HG03039 (cell line): ENCODE data around the gene RHEB.

Experiments
- ATAC-seq: cut with Tn5 transposase; IDR thresholded peaks from one replicate; pipeline ENCODE4 v1.9.1; 2021; ENCODE audit warnings: mild to moderate bottlenecking, moderate library complexity; ENCODE audit not compliant: unreplicated experiment

RHEB gene

GRCh38 chr7:151477867-151478266, 41.8 kb downstream of the RHEB start:
- ATAC-seq = no peak

GRCh38 chr7:151472644-151473380, 46.9 kb downstream of the RHEB start:
- ATAC-seq = peak; percentile 45

DNA sequence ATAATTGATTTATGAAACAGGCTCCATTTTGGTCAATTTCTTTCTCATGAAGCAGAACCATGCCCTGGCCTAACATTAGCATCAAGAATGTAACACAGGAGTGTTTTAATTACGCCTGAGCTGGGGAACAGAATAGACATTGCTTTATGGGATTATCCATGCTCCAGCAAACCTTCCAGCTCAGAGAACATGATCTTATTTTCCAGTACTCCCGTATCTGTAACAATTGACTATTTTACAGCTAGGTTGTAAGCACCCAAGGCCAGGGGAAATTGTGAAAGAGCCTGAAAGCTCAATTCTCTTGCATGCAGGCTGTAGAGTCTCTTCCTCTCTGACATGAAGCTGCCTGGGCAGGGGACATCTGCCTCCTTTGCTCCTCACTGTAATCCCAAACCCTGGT, 49.0 kb downstream of the RHEB start:
- ATAC-seq = no peak

- ATAC-seq = no peak
These were observed 50.4 kb downstream of the RHEB start for GRCh38 chr7:151469281-151469680.

DNA sequence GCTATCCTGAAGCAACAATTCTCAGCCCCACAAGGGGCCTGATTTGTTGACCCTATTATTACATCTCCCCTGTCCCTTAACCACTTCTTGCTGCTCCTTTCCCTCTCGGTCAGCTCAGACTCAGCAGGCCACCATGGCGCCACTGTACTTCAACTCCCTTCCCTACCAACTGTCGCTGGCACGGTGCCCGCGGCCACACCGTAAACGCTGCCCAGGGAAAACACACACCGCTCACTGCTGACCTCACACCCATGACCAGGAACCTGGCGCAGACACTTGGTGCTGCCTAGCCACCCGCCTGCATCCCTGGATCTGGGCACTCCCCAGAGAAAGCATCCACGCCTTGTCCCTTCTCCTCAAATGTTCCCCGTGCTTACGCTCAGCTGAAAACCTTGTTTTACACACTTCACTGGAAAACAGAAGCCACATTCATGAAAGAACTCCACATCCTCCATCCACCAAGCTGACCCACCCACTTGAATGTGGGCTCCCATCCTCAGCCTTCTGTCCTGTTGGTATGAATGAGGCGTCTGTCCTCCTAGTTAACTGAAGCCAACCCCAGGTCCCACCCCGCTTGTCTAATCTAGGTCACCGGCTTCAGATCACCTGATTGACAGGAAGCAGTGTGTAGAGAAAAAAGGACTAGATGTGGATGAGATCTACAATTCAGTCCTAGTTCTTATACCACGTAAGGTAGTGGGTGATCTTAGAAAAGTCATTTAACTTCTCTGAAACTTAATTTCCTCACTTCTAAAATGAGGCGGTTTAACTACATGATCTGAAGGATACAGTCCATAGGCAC, 51.3 kb downstream of the RHEB start:
- no peak for ATAC-seq

- ATAC-seq = no peak
These were observed 54.5 kb downstream of the RHEB start for GRCh38 chr7:151465169-151465568.

GRCh38 chr7:151462306-151462779, 57.4 kb downstream of the RHEB start:
- ATAC-seq = no peak

- no peak for ATAC-seq
These were observed 57.8 kb downstream of the RHEB start for GRCh38 chr7:151461942-151462230.

GRCh38 chr7:151461096-151461941, 58.4 kb downstream of the RHEB start:
- ATAC-seq = no peak

DNA sequence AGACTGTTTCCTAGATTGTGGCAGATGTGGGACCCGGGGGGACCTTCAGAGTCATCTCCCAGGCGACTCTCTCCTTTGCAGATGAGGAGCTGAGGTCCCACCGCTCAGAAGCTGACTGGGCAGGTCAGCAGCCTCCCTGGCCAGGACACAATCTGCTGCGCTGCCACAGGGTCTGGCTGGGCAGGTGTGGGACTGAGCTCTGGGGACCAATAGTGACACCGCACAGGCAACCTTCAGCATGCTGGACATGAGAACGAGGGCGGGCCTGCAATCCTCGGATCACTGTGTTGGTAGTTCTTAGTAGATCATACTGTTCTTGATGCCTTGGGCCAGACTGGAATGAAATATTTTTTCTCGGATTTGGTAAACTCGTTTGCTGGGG, 59.2 kb downstream of the RHEB start:
- ATAC-seq = no peak

GRCh38 chr7:151459726-151460473, 59.8 kb downstream of the RHEB start:
- ATAC-seq = no peak

GRCh38 chr7:151457534-151457933, 62.2 kb downstream of the RHEB start:
- no peak for ATAC-seq

- ATAC-seq = no peak
These were observed 62.9 kb downstream of the RHEB start for GRCh38 chr7:151456782-151457181.

GRCh38 chr7:151456276-151456675, 63.4 kb downstream of the RHEB start:
- ATAC-seq = no peak

GRCh38 chr7:151455690-151456089, 64.0 kb downstream of the RHEB start:
- no peak for ATAC-seq

DNA sequence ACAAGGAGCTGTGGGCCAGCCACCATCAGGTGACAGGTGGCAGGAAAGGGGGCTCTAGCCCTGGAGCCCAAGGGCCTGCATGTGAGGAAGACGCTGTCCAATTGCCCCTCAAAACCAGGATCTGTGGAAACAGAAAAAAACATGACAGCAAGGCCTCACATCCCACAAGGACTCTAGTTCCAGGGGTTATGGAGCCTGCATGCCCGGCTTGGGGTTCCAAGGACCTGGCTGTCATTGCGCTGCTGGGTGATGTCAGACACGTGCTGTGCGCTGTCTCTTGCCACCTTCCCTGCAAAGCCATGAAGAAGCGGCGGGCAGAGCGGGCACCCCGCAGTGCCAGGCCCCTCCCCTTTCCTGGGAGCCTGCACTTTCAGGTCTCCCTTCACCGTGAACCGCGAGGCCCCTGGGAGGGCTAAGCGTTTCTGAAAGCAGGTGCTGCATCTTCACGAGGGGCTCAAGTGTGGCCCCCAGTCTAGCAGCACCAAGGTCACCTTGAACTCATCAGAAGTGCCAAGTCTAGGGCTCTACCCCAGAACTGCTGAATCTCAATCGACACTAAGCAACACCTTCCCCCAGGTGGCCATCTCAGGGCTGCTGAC, 64.7 kb downstream of the RHEB start:
- ATAC-seq = no peak

GRCh38 chr7:151454305-151454704, 65.4 kb downstream of the RHEB start:
- no peak for ATAC-seq

- no peak for ATAC-seq
These were observed 66.3 kb downstream of the RHEB start for GRCh38 chr7:151453326-151453791.

DNA sequence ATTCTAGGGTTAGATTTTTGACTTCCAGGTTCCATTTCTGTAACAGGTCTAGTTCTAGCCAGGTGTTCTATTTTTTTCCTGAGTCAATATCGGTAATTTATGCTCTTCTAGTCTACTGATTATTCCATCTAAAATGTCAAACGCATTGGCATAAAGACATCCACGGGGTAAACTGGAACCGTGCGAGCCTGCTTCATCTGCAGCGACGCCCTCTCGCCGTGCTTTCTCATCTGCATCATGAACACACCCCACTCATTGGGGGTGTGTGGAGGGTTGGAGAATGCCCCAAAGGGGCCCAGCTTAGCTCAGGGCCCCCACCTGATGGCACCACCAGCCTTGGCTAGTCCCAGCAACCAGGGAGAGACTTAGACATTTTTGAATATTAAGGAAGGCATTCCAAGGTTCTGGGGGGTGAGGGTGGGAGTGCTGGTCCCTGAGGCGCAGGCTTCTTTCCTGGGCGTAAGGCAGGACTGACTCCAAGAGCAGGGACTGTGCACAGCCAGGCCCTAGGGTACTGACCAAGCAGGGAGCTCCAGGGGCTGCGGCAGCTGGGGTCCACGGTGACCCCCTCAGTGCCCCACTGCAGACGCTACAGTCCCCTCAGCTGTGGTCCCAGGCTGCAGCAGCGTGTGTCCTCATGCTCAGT, 66.9 kb downstream of the RHEB start:
- ATAC-seq = no peak
